Measurements from ENCODE around the gene TTC22.

Gene TTC22

GRCh38 chr1:54833121-54833520 lies 32.0 kb upstream of the TTC22 start:
- no peak for DNase-seq

GRCh38 chr1:54826226-54826816 lies 25.2 kb upstream of the TTC22 start:
- no peak for DNase-seq

GRCh38 chr1:54825696-54826095 lies 24.6 kb upstream of the TTC22 start:
- no peak for DNase-seq

DNA sequence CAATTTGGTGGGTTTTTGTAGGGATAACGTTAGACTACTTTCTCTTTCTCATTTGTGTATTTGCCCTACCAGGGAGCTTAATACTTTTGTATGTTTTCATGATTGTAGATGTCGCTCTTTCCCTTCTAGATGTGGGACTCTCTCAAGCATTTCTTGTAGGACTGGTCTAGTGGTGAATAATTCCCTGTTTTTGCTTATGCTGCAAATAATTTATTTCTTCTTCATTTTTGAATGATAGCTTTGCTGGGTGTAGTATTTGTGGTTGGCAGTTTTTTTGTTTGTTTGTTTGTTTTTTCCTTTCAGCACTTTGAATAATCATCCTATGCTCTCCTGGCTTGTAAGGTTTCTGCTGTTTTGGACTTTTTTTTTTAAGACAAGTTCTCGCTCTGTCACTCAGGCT lies 22.5 kb upstream of the TTC22 start:
- no peak for DNase-seq

DNA sequence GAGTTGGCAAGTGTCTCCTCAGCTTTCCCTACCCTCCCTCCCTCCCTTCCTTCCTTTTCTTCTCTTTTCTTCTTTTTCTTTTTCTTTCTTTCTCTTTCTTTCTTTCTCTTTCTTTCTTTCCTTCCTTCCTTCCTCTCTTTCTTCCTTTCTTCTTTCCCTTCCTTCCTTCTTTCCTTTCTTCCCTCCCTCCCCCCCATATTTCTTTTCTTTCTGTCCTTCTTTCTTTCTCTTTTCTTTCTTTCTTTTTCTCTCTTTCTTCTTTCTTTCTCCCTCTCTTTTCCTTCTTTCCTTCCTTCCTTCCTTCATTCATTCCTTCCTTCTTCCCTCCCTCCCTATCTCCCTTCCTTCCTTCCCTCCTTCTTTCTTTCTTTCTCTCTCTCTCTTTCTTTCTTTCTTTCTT lies 18.6 kb upstream of the TTC22 start:
- no peak for DNase-seq

- no peak for DNase-seq
Measured at GRCh38 chr1:54819195-54819536, 18.0 kb upstream of the TTC22 start.

- DNase-seq: no peak
Measured at GRCh38 chr1:54818461-54819194, 17.5 kb upstream of the TTC22 start.

GRCh38 chr1:54816951-54817350 lies 15.8 kb upstream of the TTC22 start:
- DNase-seq: no peak

GRCh38 chr1:54816130-54816529 lies 15.0 kb upstream of the TTC22 start:
- no peak for DNase-seq

GRCh38 chr1:54815086-54815876 lies 14.2 kb upstream of the TTC22 start:
- DNase-seq: no peak

GRCh38 chr1:54814571-54814970 lies 13.4 kb upstream of the TTC22 start:
- DNase-seq: no peak

- no peak for DNase-seq
Measured at GRCh38 chr1:54814126-54814498, 13.0 kb upstream of the TTC22 start.

DNA sequence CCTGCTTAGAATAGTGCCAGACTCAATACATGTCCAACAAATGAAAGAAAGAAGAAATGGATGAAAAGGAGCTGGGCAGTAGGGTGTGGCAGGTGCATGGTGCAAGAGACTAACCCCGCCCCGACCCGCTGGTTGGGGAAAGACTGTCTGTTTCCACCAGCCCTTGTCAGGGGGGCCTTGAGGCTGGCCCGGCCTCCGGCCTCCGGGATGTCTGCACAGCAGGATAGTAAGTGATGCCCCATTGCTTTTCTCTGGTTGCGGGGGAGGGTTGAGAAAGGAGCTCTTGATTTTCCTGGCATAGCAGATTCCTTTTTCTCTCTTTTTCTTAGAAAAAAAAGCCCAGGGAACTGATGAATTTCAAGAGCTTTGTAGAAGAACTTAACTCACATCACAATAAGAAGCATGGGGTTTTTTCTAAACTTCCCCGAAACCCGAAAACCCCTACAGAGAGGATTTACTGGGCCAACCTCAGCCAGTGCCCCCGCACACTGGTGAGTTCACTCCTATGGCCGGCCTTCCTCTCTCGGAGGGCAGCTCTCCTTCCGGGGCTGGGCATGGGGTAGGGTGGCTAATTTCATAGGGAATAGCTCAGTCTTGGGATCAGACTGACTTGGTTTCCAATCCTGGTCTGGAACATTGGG lies 12.5 kb upstream of the TTC22 start:
- DNase-seq: no peak

DNA sequence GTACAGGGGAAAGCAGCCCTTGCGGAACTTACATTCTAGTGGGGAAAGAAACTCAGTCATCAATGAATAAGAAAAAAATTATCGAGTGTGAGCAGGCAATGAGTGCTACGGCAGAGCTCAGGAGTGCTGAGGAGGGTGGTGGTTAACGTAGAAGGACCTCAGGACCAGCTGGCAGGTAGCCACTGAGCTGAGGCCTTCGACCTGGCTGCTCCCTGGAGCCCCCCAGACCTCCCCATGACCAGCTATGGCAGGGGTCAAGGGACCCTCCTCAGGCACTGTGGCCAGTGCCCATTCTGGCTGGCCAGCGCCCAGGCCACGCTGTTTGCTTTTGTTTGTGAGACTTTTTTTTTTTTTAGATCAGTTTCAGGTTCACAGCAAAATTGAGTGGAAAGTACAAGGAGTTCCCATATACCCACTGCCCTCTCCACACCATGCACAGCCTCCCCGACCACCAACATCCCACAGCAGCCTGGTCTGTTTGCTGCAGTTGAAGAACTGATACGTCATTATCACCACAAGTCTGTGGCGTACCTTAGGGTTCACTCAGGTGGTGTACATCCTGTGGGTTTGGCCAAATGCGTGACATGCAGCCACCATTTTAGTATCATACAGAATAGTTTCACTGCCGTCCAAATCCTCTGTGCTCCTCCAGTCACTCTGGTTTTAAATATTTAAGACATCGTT lies 11.8 kb upstream of the TTC22 start:
- no peak for DNase-seq

DNA sequence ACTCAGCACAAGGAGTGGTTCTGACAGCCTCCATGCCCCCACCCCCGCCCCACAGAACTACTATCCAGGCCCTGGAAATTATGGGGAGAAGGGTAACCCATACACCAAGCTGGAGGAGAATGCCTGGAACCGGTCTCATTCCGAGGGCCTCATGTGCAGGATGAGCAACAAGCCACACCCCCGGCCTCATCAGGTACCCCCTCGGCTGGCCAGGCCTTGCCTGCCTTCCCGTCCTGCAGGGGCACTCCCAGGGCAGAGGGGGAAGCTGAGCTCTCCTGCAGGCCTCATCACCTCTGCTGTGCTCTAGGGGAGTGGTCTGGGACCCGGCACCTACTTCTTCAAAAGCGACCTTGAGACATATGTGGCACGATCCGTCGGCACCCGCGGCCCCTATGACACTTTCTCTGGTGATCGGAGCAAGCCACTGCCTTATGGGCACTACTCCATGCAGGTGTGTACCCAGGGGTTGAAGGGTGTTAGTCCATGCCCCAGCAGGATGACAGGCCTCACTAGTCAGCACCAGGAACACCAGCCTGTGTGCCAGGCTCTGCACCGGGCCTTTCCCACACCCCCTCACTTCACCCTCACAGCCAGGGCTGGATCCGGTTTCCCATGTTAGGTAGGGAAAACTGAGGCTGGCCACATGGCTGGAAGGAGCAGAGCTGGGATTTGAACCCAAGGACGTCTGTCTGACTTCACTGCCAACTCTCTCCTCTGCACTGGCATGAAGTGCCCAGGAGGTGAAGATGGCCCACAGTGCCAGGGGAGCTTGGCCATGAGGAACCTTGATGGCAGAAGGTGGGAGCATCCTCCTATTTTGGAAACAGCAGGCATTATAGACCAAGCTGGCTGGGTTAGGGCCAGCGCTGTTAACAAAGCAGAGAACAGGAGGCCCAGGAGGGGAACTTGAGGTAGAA lies 10.9 kb upstream of the TTC22 start:
- DNase-seq: no peak

DNA sequence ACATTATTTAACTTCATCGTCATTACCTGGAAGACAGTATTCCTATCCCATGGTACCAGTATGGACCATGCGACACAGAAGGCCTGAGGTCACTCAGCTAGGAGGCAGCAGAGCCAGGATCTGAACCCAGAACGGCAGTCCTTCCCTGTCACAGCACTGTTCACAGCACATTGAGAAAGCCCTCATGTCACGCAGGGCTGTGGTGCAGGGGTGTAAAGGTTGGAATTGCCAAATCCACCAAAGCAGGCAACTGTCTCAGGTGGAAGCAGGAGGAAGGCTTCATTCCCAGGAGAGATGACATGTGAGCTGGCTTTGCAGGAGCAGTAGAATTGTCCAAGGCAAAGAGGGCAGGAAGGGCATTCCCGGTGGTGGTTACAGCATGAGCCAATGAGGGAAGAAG lies 9.9 kb upstream of the TTC22 start:
- no peak for DNase-seq

GRCh38 chr1:54810153-54810942 lies 9.2 kb upstream of the TTC22 start:
- DNase-seq: peak; percentile 75

GRCh38 chr1:54809496-54810074 lies 8.5 kb upstream of the TTC22 start:
- DNase-seq: no peak

DNA sequence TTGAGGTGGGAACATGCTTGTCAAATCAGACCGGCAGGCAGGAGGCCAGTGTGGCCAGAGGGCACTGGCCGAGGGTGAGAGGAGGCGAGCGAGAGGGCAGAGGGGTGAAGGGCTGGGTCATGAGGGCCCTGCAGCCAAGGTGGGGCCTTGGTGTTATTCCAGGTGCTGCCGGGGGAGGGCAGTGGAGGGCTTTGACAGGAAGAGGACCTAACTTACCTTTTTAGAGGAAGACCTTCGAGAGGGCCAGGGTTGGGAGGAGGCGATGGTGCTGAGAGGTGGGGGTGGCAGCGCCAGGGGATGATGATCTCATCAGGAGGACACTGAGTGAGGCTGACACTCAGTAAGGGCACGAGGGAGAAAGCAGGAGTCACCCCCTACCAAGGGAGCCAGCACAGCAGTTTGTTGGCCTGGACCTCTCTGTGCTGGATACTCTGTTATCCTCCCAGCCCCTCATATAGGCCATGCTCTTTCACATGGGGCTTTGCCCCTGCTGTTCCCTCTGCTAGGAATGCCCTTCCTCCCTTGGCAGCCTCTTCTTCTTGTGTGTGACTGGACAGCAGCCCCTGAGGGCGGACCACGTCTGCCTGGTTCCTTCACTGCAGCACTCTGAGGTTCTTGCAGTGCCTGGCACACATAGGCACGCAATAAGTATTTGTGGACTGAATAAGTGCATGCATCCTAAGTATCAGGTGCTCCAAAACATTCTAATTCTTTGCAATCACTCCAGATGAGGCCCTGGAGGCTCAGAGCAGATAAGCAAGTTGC lies 7.5 kb upstream of the TTC22 start:
- DNase-seq: no peak

- no peak for DNase-seq
Measured at GRCh38 chr1:54807756-54808155, 6.6 kb upstream of the TTC22 start.
